GM18909 (cell line): Measurements from ENCODE around the gene TSC22D3.

ENCODE experiments used
- ATAC-seq: cut with Tn5 transposase; IDR thresholded peaks from one replicate; pipeline ENCODE4 v1.9.1; 2021; ENCODE audit warnings: mild to moderate bottlenecking; ENCODE audit not compliant: unreplicated experiment, poor library complexity

Gene TSC22D3

GRCh38 chrX:107731831-107732502, 43.6 kb downstream of the TSC22D3 start:
- no peak for ATAC-seq

- ATAC-seq, result no peak
Measured at GRCh38 chrX:107730991-107731766, 44.4 kb downstream of the TSC22D3 start.

- no peak for ATAC-seq
Measured at GRCh38 chrX:107730298-107730655, 45.3 kb downstream of the TSC22D3 start.

GRCh38 chrX:107729558-107730297, 45.9 kb downstream of the TSC22D3 start:
- peak; percentile 73 for ATAC-seq

GRCh38 chrX:107728371-107729099, 47.1 kb downstream of the TSC22D3 start:
- ATAC-seq, result no peak

- no peak for ATAC-seq
Measured at GRCh38 chrX:107726816-107727534, 48.6 kb downstream of the TSC22D3 start.

- ATAC-seq, result no peak
Measured at GRCh38 chrX:107725761-107726555, 49.6 kb downstream of the TSC22D3 start.

- no peak for ATAC-seq
Measured at GRCh38 chrX:107724653-107725052, 50.9 kb downstream of the TSC22D3 start.

GRCh38 chrX:107723511-107723910, 52.1 kb downstream of the TSC22D3 start:
- ATAC-seq, result no peak

GRCh38 chrX:107721966-107722707, 53.5 kb downstream of the TSC22D3 start:
- no peak for ATAC-seq

- ATAC-seq, result peak; percentile 57
Measured at GRCh38 chrX:107721318-107721717, 54.3 kb downstream of the TSC22D3 start.

- ATAC-seq, result no peak
Measured at GRCh38 chrX:107718156-107718621, 57.4 kb downstream of the TSC22D3 start.

- peak; percentile 77 for ATAC-seq
Measured at GRCh38 chrX:107716816-107717700, 58.5 kb downstream of the TSC22D3 start.

GRCh38 chrX:107716118-107716684, 59.4 kb downstream of the TSC22D3 start:
- ATAC-seq, result peak; percentile 4

- no peak for ATAC-seq
Measured at GRCh38 chrX:107715331-107716117, 60.1 kb downstream of the TSC22D3 start.

- ATAC-seq, result no peak
Measured at GRCh38 chrX:107714206-107714891, 61.2 kb downstream of the TSC22D3 start.
